SH-SY5Y (cell line): ENCODE measurements around the gene FASTKD1.

Experiments used
- GATA2 ChIP-seq: IDR thresholded peaks from 2 replicates; pipeline ENCODE4 v1.6.1; 2011; ENCODE audit warnings: mild to moderate bottlenecking, low read depth, low read length
- GATA3 ChIP-seq: IDR thresholded peaks from 2 replicates; pipeline ENCODE4 v1.6.1; 2011; ENCODE audit warnings: low read depth, mild to moderate bottlenecking, low read length, moderate library complexity

- TF ChIP-seq GATA2 (no peak), GATA3 (no peak)
These were observed 1.5 kb downstream of the FASTKD1 start for GRCh38 chr2:169572189-169572588.
